Measurements from ENCODE around the gene ZDHHC14.

The ZDHHC14 gene

GRCh38 chr6:157597461-157598312 lies 216.7 kb downstream of the ZDHHC14 start:
- DNase-seq (ENCODE audit: low read depth in 2 of 2): peak; percentile 8 to 22

DNA sequence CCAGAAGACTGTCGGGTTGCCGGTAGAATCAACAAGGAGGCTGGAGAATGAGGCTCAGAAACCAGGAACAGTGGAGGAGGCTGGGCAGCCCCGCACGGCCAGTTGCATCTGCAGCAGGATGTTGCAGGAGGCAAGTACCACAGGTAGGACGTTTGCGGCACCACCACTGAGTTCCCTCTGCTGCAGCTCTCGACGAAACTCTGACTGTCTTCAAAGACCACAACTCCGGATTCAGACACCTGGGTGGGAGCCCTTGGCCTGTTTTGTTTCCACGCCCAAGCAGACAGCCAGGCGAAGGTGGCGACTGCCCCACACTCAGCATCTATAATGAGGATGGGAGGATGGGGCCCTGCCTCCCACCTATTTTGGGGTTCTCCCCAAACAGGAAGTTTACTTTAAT lies 218.2 kb downstream of the ZDHHC14 start:
- DNase-seq (ENCODE audit: low read depth in 2 of 2): no peak

GRCh38 chr6:157600807-157601206 lies 219.8 kb downstream of the ZDHHC14 start:
- DNase-seq (ENCODE audit: low read depth in 2 of 2): no peak

GRCh38 chr6:157602521-157603295 lies 221.7 kb downstream of the ZDHHC14 start:
- no peak for DNase-seq (ENCODE audit: low read depth in 2 of 2)

GRCh38 chr6:157603314-157603940 lies 222.4 kb downstream of the ZDHHC14 start:
- DNase-seq (ENCODE audit: low read depth in 2 of 2): no peak

GRCh38 chr6:157603971-157604370 lies 223.0 kb downstream of the ZDHHC14 start:
- DNase-seq (ENCODE audit: low read depth in 2 of 2): no peak

DNA sequence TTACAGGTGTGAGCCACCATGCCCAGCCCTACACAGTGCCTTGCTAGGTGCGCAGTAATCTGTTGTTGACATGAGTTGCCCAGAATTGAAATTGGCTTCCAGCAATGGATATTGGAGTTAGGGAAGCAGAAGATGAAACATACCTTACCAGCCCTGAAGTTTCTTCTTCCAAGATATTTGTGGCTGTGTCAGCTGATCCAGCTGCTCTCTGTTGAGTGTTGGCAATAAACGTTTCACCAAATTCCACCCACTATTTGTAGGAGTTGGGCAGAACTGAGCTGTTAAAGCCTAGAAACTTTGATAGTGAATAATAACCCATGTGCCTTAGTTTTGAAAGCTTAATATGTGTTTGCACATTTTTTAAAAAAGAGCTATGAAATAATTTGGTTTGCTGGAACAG lies 223.8 kb downstream of the ZDHHC14 start:
- DNase-seq (ENCODE audit: low read depth in 2 of 2): no peak

GRCh38 chr6:157605484-157605883 lies 224.5 kb downstream of the ZDHHC14 start:
- DNase-seq (ENCODE audit: low read depth in 2 of 2): no peak

GRCh38 chr6:157606516-157606915 lies 225.5 kb downstream of the ZDHHC14 start:
- DNase-seq (ENCODE audit: low read depth in 2 of 2): no peak

DNA sequence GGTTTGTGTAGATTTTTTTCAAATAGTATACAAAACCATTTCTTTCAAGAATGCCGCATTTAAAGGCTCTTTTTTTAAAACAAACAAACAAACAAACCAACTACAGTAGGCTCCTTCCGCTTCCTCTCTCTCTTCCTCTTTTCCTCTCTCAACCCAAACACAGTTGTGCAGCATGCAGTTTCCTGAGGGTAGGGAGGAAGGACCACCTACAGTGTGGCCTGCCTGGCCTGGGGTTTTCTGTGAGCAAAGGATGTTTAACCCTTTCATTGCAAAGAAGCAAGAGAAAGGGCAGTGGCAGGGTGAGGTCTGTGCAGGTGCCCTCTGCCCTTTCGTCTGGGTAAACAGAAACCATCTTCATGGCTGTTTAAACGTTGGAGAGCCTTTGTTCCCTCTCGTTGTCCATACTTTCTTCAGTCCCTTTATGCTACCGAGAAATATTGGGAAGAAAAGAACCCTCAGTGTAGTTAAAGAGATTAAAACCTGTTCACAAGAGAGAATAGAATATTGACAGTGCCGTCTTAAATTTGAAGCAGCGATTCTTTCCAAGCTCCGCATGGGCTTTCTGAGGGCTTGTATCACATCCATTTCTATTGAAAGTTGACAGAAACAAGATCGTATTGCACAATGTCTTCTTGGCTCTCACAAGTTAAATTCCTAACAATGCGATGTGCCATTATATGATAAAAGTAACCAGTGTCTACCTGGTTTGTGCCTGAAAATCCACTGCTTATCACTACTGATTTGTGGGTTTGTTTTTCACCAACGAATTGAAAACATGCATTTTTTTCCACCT lies 226.5 kb downstream of the ZDHHC14 start:
- no peak for DNase-seq (ENCODE audit: low read depth in 2 of 2)

DNA sequence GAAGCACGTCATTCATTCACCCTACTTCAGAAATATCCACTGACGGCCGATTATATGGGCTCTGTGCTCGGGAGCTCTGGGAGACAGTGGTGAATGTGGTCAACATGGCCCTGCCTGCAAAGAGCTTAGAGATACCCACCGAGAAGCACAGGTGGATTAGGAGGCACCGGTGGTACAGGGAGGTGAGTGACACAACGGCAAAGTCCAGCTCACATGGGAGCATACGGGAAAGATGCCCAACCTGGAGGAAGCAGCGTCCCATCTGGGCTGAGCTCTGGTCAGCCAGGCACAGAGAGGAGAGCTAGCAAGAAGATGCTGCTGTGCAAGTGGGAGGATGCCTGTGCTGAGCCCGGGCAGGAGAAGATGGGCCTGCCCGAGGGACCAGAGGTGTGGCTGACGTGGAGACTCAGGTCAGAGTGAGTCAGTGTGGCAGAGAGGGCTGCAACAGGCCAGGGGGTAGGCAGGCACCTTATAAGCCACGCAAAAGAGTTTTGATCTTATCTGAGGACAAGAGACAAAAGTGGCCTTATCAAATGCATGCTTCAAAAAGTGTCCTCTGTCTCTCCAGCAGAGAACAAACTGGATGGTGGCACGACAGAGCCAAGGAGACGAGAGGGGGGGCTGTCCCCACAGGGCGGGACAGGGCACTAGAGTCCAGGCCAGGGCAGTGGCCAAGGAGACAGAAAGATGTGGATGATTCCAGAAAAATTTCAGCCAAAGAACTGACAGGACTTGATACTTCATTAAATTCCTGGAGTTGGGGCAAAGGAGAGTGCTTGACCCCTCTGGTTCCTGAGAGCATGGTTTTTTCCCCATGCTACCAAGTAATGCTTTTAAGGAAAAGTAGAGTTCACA lies 227.5 kb downstream of the ZDHHC14 start:
- DNase-seq (ENCODE audit: low read depth in 2 of 2): no peak

DNA sequence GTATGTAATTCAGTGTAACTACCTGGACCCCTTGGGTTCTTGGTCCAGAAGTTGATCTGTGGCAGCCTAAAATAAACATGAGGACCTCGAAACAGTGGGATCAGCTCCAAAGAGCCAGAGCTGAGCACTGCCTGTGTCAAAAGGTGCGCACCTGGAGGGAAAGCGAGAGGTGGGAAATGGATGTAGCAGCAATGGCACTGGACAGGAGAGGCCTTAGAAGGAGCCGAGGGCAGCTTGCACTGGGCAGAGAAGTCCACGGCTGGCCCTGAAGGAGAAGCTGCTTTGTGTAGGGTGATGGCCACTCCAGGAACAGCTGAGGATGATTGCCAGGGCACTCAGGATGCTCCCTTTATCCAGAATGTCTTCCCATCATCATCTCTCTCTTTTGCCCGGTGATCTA lies 228.1 kb downstream of the ZDHHC14 start:
- no peak for DNase-seq (ENCODE audit: low read depth in 2 of 2)

GRCh38 chr6:157609556-157609955 lies 228.6 kb downstream of the ZDHHC14 start:
- DNase-seq (ENCODE audit: low read depth in 2 of 2): no peak

GRCh38 chr6:157610451-157610999 lies 229.5 kb downstream of the ZDHHC14 start:
- DNase-seq (ENCODE audit: low read depth in 2 of 2): no peak

- DNase-seq (ENCODE audit: low read depth in 2 of 2): no peak
Measured at GRCh38 chr6:157611406-157611805, 230.4 kb downstream of the ZDHHC14 start.

GRCh38 chr6:157613011-157613522 lies 232.1 kb downstream of the ZDHHC14 start:
- no peak for DNase-seq (ENCODE audit: low read depth in 2 of 2)

- DNase-seq (ENCODE audit: low read depth in 2 of 2): no peak
Measured at GRCh38 chr6:157614026-157614568, 233.1 kb downstream of the ZDHHC14 start.

DNA sequence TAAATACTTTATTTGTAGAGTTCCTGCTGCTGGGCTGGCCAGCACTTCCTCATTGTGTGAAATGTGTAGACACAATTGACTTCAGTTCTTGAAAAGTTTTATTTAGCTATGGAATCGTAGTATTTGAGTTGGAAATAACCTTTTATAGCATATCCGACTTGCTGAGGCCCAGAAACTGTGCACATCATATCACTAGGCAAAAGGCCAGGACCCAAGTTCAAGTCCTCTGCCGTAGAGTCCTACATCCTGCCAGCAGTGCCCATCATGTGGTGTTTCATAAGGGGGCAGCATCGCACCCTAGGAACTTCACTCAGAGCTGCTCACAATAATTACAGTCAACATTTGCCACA lies 234.4 kb downstream of the ZDHHC14 start:
- no peak for DNase-seq (ENCODE audit: low read depth in 2 of 2)

- DNase-seq (ENCODE audit: low read depth in 2 of 2): no peak
Measured at GRCh38 chr6:157615951-157616350, 235.0 kb downstream of the ZDHHC14 start.

DNA sequence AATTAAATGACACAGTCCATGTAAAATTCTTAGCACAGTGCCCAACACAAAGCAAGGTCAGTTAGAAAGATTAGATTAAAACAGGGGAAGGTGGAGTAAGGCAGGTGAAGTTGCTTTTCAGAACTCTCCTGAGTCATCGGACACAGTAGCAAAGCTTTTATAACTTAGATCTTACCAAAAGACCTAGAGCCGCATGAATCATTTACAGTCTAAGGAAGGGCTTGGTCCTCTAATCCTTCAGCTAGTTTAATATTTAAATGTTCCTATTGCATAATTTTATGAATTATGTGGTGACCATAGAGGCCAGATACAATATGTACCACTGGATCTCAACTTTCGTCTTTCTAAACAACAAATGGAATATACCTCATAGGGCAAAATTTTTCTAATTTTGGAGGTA lies 240.0 kb downstream of the ZDHHC14 start:
- no peak for DNase-seq (ENCODE audit: low read depth in 2 of 2)
